Neural cell (in vitro differentiated cells): ENCODE data around the gene IDUA. TPM values are rescaled to one million over a fixed set of nuclear protein-coding genes. Genes with fewer than 3 reads are reported as not detected.

ENCODE experiments used
- H2AFZ ChIP-seq: fragments of 200-600, 300-800 bp; sonication (generic), shearing (Covaris generic); 2 replicates; pipeline ENCODE4 v1.6.0; 2014; ENCODE audit warnings: low read depth, mild to moderate bottlenecking, antibody characterized with exemption, low read length, moderate library complexity
- H3F3A ChIP-seq: fragments of 200-600 bp; shearing (Covaris generic); 2 replicates; pipeline ENCODE4 v1.6.1; 2016; ENCODE audit warnings: mild to moderate bottlenecking, moderate library complexity, mixed read lengths, antibody characterized with exemption, low read length; ENCODE audit not compliant: insufficient read depth, poor library complexity, severe bottlenecking
- H3K27ac ChIP-seq: fragments of 200-600, 300-800 bp; sonication (generic), shearing (Covaris generic); 2 replicates; pipeline ENCODE4 v1.5.1; 2014; ENCODE audit warnings: mild to moderate bottlenecking, low read length, moderate library complexity
- H3K27me3 ChIP-seq: fragments of 300-800, 200-600 bp; sonication (generic), shearing (Covaris generic); 2 replicates; pipeline ENCODE4 v1.6.0; 2014; ENCODE audit warnings: mild to moderate bottlenecking, low read depth, low read length, moderate library complexity; ENCODE audit not compliant: insufficient read depth
- H3K36me3 ChIP-seq: fragments of 300-800, 200-600 bp; sonication (generic), shearing (Covaris generic); 2 replicates; pipeline ENCODE4 v1.5.1; 2014; ENCODE audit warnings: mild to moderate bottlenecking, antibody characterized with exemption, low read length, moderate library complexity; ENCODE audit not compliant: insufficient read depth
- H3K4me2 ChIP-seq: fragments of 300-800, 200-600 bp; sonication (generic), shearing (Covaris generic); 2 replicates; pipeline ENCODE4 v1.6.0; 2014; ENCODE audit warnings: mild to moderate bottlenecking, low read length
- H3K4me3 ChIP-seq: fragments of 300-800, 200-600 bp; sonication (generic), shearing (Covaris generic); 2 replicates; pipeline ENCODE4 v1.5.1; 2014; ENCODE audit warnings: mild to moderate bottlenecking, low read length, moderate library complexity
- H3K79me2 ChIP-seq: fragments of 200-600 bp; shearing (Covaris generic); replicated peaks from 2 replicates; pipeline ENCODE4 v1.6.0; 2014; ENCODE audit warnings: mild to moderate bottlenecking, low read length, moderate library complexity; ENCODE audit not compliant: insufficient read depth
- H3K9ac ChIP-seq: fragments of 300-800, 200-600 bp; sonication (generic), shearing (Covaris generic); 2 replicates; pipeline ENCODE4 v1.6.1; 2016; ENCODE audit warnings: mild to moderate bottlenecking, low read length, mixed read lengths
- H3K9me2 ChIP-seq: fragments of 200-600 bp; shearing (Covaris generic); 2 replicates; pipeline ENCODE4 v1.6.1; 2016; ENCODE audit warnings: mild to moderate bottlenecking, low read length, mixed read lengths; ENCODE audit not compliant: insufficient read depth
- H3K9me3 ChIP-seq: fragments of 200-600, 300-800 bp; sonication (generic), shearing (Covaris generic); 2 replicates; pipeline ENCODE4 v1.6.1; 2016; ENCODE audit warnings: mild to moderate bottlenecking, mixed run types, low read length, moderate library complexity, mixed read lengths
- H4K20me1 ChIP-seq: fragments of 200-600 bp; shearing (Covaris generic); 2 replicates; pipeline ENCODE4 v1.6.1; 2016; ENCODE audit warnings: mild to moderate bottlenecking, mixed run types; ENCODE audit not compliant: insufficient read depth
- EP300 ChIP-seq: fragments of 450-650 bp; conservative IDR thresholded peaks from 2 replicates; pipeline ENCODE4 v1.6.1; 2014; ENCODE audit warnings: antibody characterized with exemption, mild to moderate bottlenecking, moderate library complexity; ENCODE audit not compliant: poor library complexity, severe bottlenecking
- EZH2 ChIP-seq: fragments of 200-600, 300-800 bp; shearing (Covaris generic), sonication (generic); IDR thresholded peaks from 2 replicates; pipeline ENCODE4 v1.6.1; 2014; ENCODE audit warnings: antibody characterized with exemption, low read length, borderline replicate concordance, mild to moderate bottlenecking; ENCODE audit not compliant: insufficient read depth, poor library complexity, severe bottlenecking
- MXI1 ChIP-seq: fragments of 450-650 bp; conservative IDR thresholded peaks from 2 replicates; pipeline ENCODE4 v1.6.1; 2014; ENCODE audit warnings: antibody characterized with exemption, mild to moderate bottlenecking; ENCODE audit not compliant: poor library complexity, severe bottlenecking
- POLR2AphosphoS5 ChIP-seq: IDR thresholded peaks from 2 replicates; pipeline ENCODE4 v1.6.1; 2012
- RAD21 ChIP-seq: fragments of 450-650 bp; conservative IDR thresholded peaks from 2 replicates; pipeline ENCODE4 v1.6.1; 2014; ENCODE audit warnings: antibody characterized with exemption, mild to moderate bottlenecking, moderate library complexity
- SMC3 ChIP-seq: fragments of 450-650 bp; conservative IDR thresholded peaks from 2 replicates; pipeline ENCODE4 v1.6.1; 2014; ENCODE audit warnings: antibody characterized with exemption, mild to moderate bottlenecking, moderate library complexity; ENCODE audit not compliant: poor library complexity
- TAF1 ChIP-seq: IDR thresholded peaks from 2 replicates; pipeline ENCODE4 v1.6.1; 2012; ENCODE audit warnings: low read depth
- polyA plus RNA-seq: library from polyadenylated mRNA; depleted of rRNA; stranded (reverse); fragments of >200 nt; gene quantifications from 2 replicates; pipeline ENCODE4 v1.2.3, GENCODE V29; 2014
- TF ChIP-seq, protein P1 (sequence below): fragments of 450-650 bp; IDR thresholded peaks from 2 replicates; pipeline ENCODE4 v1.5.1; 2014; ENCODE audit warnings: antibody characterized with exemption, mild to moderate bottlenecking, moderate library complexity; ENCODE audit not compliant: poor library complexity, severe bottlenecking
- TF ChIP-seq, protein P2 (sequence below): IDR thresholded peaks from 2 replicates; pipeline ENCODE4 v1.6.1; 2012; ENCODE audit warnings: borderline replicate concordance

Gene IDUA
- polyA plus RNA-seq, 1 donor from 2014 or later = 12.7 TPM

DNA sequence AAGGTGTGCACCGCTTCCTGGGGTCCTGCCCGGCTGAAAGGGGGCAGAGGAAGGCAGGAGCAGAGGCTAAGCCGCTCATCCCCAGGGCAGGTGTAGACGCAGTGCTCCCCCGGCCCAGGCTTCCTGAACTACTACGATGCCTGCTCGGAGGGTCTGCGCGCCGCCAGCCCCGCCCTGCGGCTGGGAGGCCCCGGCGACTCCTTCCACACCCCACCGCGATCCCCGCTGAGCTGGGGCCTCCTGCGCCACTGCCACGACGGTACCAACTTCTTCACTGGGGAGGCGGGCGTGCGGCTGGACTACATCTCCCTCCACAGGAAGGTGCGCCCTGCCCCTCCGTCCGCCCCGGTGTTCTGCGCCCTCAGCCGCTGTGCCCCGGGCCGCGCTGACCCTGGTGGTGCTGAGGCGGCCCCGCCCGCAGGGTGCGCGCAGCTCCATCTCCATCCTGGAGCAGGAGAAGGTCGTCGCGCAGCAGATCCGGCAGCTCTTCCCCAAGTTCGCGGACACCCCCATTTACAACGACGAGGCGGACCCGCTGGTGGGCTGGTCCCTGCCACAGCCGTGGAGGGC, 14.8 kb downstream of the IDUA start:
- H2AFZ ChIP-seq = no peak overlapping the region
- no peaks in the 10 kb centered on the region for H3K79me2 ChIP-seq
- H3K9me2 ChIP-seq = no peaks in the 10 kb centered on the region
- H3K4me3 ChIP-seq = no peak overlapping the region
- H3K27ac ChIP-seq = no peak overlapping the region
- H3K4me2 ChIP-seq = no peak overlapping the region
- no peaks in the 10 kb centered on the region for H4K20me1 ChIP-seq
- H3K9me3 ChIP-seq = peaks cover 4% of the 10 kb centered on the region
- no peak overlapping the region for H3K9ac ChIP-seq
- H3K36me3 ChIP-seq = no peaks in the 10 kb centered on the region
- no peak for TF ChIP-seq EZH2
- TF ChIP-seq, protein P1, sequence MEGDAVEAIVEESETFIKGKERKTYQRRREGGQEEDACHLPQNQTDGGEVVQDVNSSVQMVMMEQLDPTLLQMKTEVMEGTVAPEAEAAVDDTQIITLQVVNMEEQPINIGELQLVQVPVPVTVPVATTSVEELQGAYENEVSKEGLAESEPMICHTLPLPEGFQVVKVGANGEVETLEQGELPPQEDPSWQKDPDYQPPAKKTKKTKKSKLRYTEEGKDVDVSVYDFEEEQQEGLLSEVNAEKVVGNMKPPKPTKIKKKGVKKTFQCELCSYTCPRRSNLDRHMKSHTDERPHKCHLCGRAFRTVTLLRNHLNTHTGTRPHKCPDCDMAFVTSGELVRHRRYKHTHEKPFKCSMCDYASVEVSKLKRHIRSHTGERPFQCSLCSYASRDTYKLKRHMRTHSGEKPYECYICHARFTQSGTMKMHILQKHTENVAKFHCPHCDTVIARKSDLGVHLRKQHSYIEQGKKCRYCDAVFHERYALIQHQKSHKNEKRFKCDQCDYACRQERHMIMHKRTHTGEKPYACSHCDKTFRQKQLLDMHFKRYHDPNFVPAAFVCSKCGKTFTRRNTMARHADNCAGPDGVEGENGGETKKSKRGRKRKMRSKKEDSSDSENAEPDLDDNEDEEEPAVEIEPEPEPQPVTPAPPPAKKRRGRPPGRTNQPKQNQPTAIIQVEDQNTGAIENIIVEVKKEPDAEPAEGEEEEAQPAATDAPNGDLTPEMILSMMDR = no peak
- no peak for TF ChIP-seq EP300
- TF ChIP-seq SMC3 = no peak
- TF ChIP-seq, protein P2, sequence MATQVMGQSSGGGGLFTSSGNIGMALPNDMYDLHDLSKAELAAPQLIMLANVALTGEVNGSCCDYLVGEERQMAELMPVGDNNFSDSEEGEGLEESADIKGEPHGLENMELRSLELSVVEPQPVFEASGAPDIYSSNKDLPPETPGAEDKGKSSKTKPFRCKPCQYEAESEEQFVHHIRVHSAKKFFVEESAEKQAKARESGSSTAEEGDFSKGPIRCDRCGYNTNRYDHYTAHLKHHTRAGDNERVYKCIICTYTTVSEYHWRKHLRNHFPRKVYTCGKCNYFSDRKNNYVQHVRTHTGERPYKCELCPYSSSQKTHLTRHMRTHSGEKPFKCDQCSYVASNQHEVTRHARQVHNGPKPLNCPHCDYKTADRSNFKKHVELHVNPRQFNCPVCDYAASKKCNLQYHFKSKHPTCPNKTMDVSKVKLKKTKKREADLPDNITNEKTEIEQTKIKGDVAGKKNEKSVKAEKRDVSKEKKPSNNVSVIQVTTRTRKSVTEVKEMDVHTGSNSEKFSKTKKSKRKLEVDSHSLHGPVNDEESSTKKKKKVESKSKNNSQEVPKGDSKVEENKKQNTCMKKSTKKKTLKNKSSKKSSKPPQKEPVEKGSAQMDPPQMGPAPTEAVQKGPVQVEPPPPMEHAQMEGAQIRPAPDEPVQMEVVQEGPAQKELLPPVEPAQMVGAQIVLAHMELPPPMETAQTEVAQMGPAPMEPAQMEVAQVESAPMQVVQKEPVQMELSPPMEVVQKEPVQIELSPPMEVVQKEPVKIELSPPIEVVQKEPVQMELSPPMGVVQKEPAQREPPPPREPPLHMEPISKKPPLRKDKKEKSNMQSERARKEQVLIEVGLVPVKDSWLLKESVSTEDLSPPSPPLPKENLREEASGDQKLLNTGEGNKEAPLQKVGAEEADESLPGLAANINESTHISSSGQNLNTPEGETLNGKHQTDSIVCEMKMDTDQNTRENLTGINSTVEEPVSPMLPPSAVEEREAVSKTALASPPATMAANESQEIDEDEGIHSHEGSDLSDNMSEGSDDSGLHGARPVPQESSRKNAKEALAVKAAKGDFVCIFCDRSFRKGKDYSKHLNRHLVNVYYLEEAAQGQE = no peak
- TF ChIP-seq POLR2AphosphoS5 = no peak
- H3F3A ChIP-seq = no peaks in the 10 kb centered on the region
- peaks cover 61% of the 10 kb centered on the region for H3K27me3 ChIP-seq

GRCh38 chr4:1002131-1002630, 15.3 kb downstream of the IDUA start:
- TF ChIP-seq, protein P2 = no peak
- TF ChIP-seq EZH2 = no peak
- TF ChIP-seq SMC3 = no peak
- no peak for TF ChIP-seq POLR2AphosphoS5
- no peak for TF ChIP-seq EP300
- TF ChIP-seq, protein P1 = no peak
- no peak for TF ChIP-seq TAF1
- TF ChIP-seq MXI1 = no peak
- no peak for TF ChIP-seq RAD21
- Histone ChIP-seq H3K27ac (no peak overlapping the region), H3K4me3 (peak overlapping the region; percentile 46), H3F3A (no peaks in the 10 kb centered on the region), H3K36me3 (no peaks in the 10 kb centered on the region), H3K9me3 (peaks cover 4% of the 10 kb centered on the region), H3K27me3 (peaks cover 61% of the 10 kb centered on the region), H3K79me2 (no peaks in the 10 kb centered on the region), H3K9me2 (no peaks in the 10 kb centered on the region), H3K4me2 (no peak overlapping the region), H3K9ac (no peak overlapping the region), H2AFZ (no peak overlapping the region), H4K20me1 (no peaks in the 10 kb centered on the region)
